Measurements from ENCODE around the gene IL15RA.

The IL15RA gene

GRCh38 chr10:5905854-5906507 lies 71.4 kb downstream of the IL15RA start:
- TF ChIP-seq CTCF (IDR thresholded peaks at IDR 0.05), result no peak

GRCh38 chr10:5904227-5904626 lies 73.1 kb downstream of the IL15RA start:
- no peak for TF ChIP-seq CTCF (IDR thresholded peaks at IDR 0.05)

- no peak for TF ChIP-seq CTCF (IDR thresholded peaks at IDR 0.05)
Observed at GRCh38 chr10:5903563-5903962, 73.8 kb downstream of the IL15RA start.

GRCh38 chr10:5902511-5903274 lies 74.7 kb downstream of the IL15RA start:
- no peak for TF ChIP-seq CTCF (IDR thresholded peaks at IDR 0.05)
